NCI-H1436 (cell line): ENCODE data around the gene DR1.
"Not testable (repeated sequence)": the region's sequence is repeated elsewhere in the genome, so short reads cannot be mapped to it uniquely, and the experiment has no call there.

ENCODE experiments used
- DNase-seq: peaks from one replicate; lab custom pipeline; 2025; lab: John Stamatoyannopoulos, UW

Gene DR1

GRCh38 chr1:93386268-93386667, 40.6 kb downstream of the DR1 start:
- not testable (repeated sequence) for DNase-seq

- DNase-seq: no peak
These were observed 48.8 kb downstream of the DR1 start for GRCh38 chr1:93394514-93394913.

GRCh38 chr1:93395195-93395594, 49.5 kb downstream of the DR1 start:
- DNase-seq: no peak

DNA sequence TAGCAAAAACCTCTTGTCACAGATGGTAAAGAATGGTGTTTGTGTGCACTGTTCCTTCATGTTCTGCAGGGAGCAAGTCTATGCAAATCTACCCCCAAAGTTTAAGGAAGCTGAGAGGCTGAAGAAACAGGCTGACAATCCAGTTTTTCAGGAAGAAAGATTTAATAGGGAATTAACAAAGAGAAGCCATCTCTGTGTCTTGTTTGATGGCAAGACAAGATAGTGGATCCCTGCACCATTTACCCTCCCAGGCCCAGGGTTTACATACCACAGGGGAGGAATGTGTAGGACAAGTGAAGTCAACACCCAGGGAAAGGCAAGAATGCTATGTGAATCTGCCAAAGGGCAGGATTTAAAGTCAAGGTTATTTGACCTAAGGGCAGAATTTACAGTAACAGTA, 54.1 kb downstream of the DR1 start:
- no peak for DNase-seq

DNA sequence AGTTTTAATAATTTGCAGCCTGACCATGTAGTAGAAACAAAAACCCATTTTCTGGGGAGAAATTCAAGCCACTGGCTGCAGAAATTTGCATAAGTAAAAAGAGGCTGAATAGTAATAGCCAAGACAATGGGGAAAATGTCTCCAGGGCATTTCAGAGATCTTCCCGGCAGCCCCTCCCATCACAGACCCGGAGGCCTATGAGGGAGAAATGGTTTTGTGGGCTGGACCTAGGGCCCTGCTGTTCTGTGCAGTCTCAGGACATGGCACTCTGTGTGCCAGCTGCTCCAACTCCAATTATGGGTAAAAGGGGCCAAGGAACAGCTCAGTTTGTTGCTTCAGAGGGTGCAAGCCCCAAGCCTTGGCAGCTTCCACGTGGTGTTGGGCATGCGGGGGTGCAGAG, 62.5 kb downstream of the DR1 start:
- DNase-seq: no peak

DNA sequence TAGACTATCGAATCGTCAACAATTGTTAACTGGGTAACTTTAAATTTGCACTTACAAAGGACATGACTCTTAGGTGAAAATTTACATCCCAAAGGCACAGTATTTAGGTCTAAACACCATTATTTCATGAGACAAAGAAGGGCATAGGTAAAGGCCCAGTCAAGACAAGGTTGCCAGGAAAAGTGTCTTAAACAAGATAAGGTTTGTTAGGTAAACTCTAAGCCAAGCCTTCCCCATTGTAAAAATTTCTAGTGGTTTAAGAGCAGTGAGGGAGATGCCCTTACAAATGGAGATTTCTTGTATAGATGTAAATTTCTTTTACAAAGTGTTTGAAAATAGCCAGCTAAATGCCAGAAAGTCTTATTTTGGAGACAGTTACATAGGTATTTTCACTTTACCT, 65.3 kb downstream of the DR1 start:
- DNase-seq: no peak

DNA sequence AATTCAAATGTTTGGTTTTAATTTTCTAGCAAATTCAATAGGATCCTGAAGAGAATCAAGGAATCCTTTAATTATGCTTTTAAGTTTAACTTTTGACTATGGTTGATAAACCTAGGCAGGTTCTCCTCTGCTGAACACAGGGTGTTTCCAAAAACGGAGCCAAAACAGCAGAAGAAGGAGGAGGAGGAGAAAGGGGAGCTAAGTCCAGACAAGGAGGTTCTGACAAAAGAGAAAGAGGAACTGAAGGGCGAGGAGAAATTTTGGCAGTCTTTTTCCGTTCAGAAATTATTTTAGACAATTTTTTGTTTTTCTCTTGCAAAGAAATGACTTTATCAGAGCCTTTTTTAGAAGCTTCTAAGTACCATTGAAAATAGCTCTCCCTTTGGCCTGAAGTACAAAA, 69.0 kb downstream of the DR1 start:
- DNase-seq: no peak

DNA sequence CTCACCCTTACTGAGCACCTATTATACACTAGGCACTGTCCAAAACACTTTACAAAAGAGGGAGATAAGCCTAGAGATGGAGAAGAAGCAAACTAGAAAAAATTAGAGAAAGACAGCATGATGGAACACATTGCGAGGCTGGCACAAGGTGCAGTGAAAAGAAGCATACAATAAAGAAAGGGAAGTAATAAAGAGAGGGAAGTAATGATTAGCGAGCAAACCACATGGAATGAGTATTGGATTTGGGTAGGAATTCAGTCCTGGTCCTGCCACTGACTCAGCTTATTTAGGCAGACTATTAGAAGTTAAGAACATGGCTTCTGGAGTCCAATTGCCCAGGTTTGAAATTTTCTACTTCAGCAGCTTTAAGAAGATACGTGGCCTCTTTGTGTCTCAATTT, 69.6 kb downstream of the DR1 start:
- DNase-seq: no peak

DNA sequence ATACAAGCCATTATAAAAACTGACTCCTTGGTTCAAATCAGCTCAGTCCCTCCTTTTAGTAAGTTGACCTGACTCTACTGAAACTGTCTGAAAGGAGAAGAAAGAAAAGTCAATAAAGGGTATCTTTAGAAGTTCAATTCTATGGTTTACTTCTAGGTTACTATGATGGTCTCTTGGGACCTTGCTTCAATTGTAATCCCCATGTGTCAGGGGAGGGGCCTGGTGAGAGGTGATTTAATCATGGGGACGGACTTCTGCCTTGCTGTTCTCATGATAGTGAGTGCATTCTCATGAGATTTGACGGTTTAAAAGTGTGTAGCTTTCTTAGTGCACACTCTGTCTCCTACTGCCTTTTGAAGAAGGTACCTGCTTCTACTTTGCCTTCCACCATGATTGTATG, 70.5 kb downstream of the DR1 start:
- no peak for DNase-seq
